GM18517 (cell line): ENCODE results near the gene ANKRD63.

Experiments used
- ATAC-seq: cut with Tn5 transposase; IDR thresholded peaks from one replicate; pipeline ENCODE4 v1.9.1; 2021; ENCODE audit warnings: mild to moderate bottlenecking, moderate library complexity; ENCODE audit not compliant: unreplicated experiment

ANKRD63 gene

GRCh38 chr15:40263024-40263754 is 19.7 kb downstream of the ANKRD63 start:
- no peak for ATAC-seq

- ATAC-seq, result no peak
Measured at GRCh38 chr15:40259021-40259420, 23.8 kb downstream of the ANKRD63 start.

- ATAC-seq, result no peak
Measured at GRCh38 chr15:40258544-40258943, 24.3 kb downstream of the ANKRD63 start.

GRCh38 chr15:40257656-40258450 is 25.0 kb downstream of the ANKRD63 start:
- ATAC-seq, result no peak

GRCh38 chr15:40256638-40257235 is 26.1 kb downstream of the ANKRD63 start:
- no peak for ATAC-seq

- ATAC-seq, result no peak
Measured at GRCh38 chr15:40255033-40255432, 27.8 kb downstream of the ANKRD63 start.

- no peak for ATAC-seq
Measured at GRCh38 chr15:40254452-40254851, 28.4 kb downstream of the ANKRD63 start.

- ATAC-seq, result no peak
Measured at GRCh38 chr15:40253167-40253790, 29.6 kb downstream of the ANKRD63 start.

GRCh38 chr15:40252438-40253166 is 30.3 kb downstream of the ANKRD63 start:
- no peak for ATAC-seq

GRCh38 chr15:40252141-40252437 is 30.8 kb downstream of the ANKRD63 start:
- ATAC-seq, result no peak

GRCh38 chr15:40251486-40252140 is 31.3 kb downstream of the ANKRD63 start:
- ATAC-seq, result no peak

- no peak for ATAC-seq
Measured at GRCh38 chr15:40250771-40251483, 31.9 kb downstream of the ANKRD63 start.

- no peak for ATAC-seq
Measured at GRCh38 chr15:40250304-40250656, 32.6 kb downstream of the ANKRD63 start.

- ATAC-seq, result no peak
Measured at GRCh38 chr15:40249477-40250303, 33.2 kb downstream of the ANKRD63 start.

GRCh38 chr15:40248006-40248783 is 34.7 kb downstream of the ANKRD63 start:
- no peak for ATAC-seq

- no peak for ATAC-seq
Measured at GRCh38 chr15:40247406-40247971, 35.4 kb downstream of the ANKRD63 start.

- no peak for ATAC-seq
Measured at GRCh38 chr15:40246496-40247280, 36.2 kb downstream of the ANKRD63 start.
